Brain microvascular endothelial cell (primary cell): ENCODE measurements around the gene ABHD2.
"Not testable (repeated sequence)": the region's sequence is repeated elsewhere in the genome, so short reads cannot be mapped to it uniquely, and the experiment has no call there.

ENCODE experiments used
- DNase-seq: peaks from one replicate; pipeline ENCODE4 v3.0.0-alpha.2; 2020
- H3K27ac ChIP-seq: fragments of 250-450 bp; sonication (Bioruptor Pico); 2 replicates; pipeline ENCODE4 v1.5.1; 2020; ENCODE audit warnings: mild to moderate bottlenecking, moderate library complexity
- H3K27me3 ChIP-seq: fragments of 250-450 bp; sonication (Bioruptor Pico); replicated peaks from 2 replicates; pipeline ENCODE4 v1.5.1; 2020; ENCODE audit warnings: mild to moderate bottlenecking
- H3K36me3 ChIP-seq: fragments of 250-450 bp; sonication (Bioruptor Pico); replicated peaks from 2 replicates; pipeline ENCODE4 v1.5.1; 2020; ENCODE audit warnings: mild to moderate bottlenecking
- H3K4me3 ChIP-seq: 2 replicates; pipeline ENCODE4 v1.5.1; 2011; ENCODE audit warnings: low read depth, mild to moderate bottlenecking, control low read depth, low read length, moderate library complexity
- CTCF ChIP-seq: IDR thresholded peaks from 2 replicates; pipeline ENCODE4 v1.5.1; 2011; ENCODE audit warnings: low read depth, mild to moderate bottlenecking, moderate library complexity, low read length, control low read depth, inconsistent platforms; ENCODE audit errors: missing control alignments
- in situ Hi-C: cut with HindIII; loops from 2 replicates; pipeline ENCODE4 v1.10.0; 2017; ENCODE audit warnings: low sequenced_read_pairs, low pct_ligation_motif_present

ABHD2 gene

GRCh38 chr15:89077750-89078149 lies 10.5 kb upstream of the ABHD2 start:
- H3K27ac ChIP-seq: no peak overlapping the region
- H3K27me3 ChIP-seq: no peaks in the 10 kb centered on the region
- no peak overlapping the region for H3K4me3 ChIP-seq
- no peaks in the 10 kb centered on the region for H3K36me3 ChIP-seq
- in situ Hi-C loops: no loop called here
- no peak for TF ChIP-seq CTCF
- DNase-seq: no peak

- H3K4me3 ChIP-seq: no peak overlapping the region
- DNase-seq: no peak
- no peak overlapping the region for H3K27ac ChIP-seq
- in situ Hi-C loops: no loop called here
- no peak for TF ChIP-seq CTCF
- no peaks in the 10 kb centered on the region for H3K27me3 ChIP-seq
- no peaks in the 10 kb centered on the region for H3K36me3 ChIP-seq
Measured at GRCh38 chr15:89078851-89079810, 9.1 kb upstream of the ABHD2 start.

DNA sequence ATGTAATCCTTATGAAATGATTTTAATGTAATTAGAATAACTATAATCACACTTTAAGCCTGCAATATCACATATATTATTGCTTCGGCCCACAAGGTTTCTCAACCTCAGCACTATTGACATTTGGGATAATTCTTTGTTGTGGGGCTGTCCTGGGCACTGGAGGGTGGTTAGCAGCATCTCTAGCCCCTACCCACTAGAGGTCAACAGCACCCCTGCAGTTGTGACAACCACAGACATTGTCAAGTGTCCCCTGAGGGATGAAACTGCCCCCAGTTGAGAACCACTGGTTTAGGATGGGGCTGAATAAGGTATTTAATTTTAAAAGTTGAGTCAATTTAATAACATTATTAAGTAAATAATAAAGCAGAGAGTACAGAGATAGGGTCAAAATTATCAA lies 6.4 kb upstream of the ABHD2 start:
- DNase-seq: no peak
- H3K27ac ChIP-seq: no peak overlapping the region
- H3K36me3 ChIP-seq: no peaks in the 10 kb centered on the region
- no peak for TF ChIP-seq CTCF
- H3K27me3 ChIP-seq: no peaks in the 10 kb centered on the region
- H3K4me3 ChIP-seq: no peak overlapping the region
- in situ Hi-C loops: no loop called here

DNA sequence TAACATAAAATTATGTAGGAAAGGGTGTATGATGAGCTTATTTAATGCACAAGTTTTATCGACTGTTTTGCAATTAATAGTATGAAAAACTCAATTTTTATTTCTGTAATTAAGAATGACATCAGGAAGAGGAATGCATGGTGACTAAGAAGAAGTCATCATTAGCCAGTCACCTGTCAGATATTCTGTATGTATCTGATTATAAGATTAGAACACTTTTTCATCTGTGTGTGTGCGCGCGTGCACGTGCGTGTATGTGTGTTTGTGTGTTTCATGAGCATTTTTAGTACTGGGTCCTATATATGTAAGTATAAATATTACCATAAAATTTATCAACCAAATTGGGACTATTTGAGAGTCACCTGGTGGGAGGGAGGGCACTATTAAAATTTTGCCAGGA lies 5.0 kb upstream of the ABHD2 start:
- Histone ChIP-seq H3K27ac (no peak overlapping the region), H3K27me3 (no peaks in the 10 kb centered on the region), H3K36me3 (no peaks in the 10 kb centered on the region), H3K4me3 (no peak overlapping the region)
- TF ChIP-seq CTCF: no peak
- in situ Hi-C loops: no loop called here
- DNase-seq: no peak

GRCh38 chr15:89085289-89085926 lies 2.8 kb upstream of the ABHD2 start:
- no peak for TF ChIP-seq CTCF

DNA sequence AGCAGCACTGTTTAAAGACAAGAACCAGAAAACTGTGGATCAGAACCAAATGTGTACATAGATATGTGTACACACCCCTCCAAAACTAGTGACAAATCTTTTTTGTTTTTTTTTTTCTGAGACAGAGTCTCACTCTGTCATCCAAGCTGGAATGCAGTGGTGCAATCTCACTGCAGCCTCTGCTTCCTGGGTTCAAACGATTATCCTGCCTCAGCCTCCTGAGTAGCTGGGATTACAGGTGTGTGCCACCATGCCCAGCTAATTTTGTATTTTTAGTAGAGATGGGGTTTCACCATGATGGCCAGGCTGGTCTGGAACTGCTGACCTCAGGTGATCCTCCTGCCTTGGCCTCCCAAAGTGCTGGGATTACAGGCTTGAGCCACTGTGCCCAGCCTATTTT lies 2.3 kb upstream of the ABHD2 start:
- in situ Hi-C loops, H3K27me3 ChIP-seq, H3K4me3 ChIP-seq, H3K36me3 ChIP-seq, DNase-seq, H3K27ac ChIP-seq: not testable (repeated sequence)

More at GRCh38 chr15:89085289-89085926, 2.8 kb upstream of the ABHD2 start:
- no peak overlapping the region for H3K4me3 ChIP-seq
- in situ Hi-C loops: no loop called here
- no peaks in the 10 kb centered on the region for H3K27me3 ChIP-seq
- H3K27ac ChIP-seq: no peak overlapping the region
- H3K36me3 ChIP-seq: no peaks in the 10 kb centered on the region
- no peak for DNase-seq

- DNase-seq, H3K27ac ChIP-seq, H3K27me3 ChIP-seq, H3K4me3 ChIP-seq, in situ Hi-C loops, H3K36me3 ChIP-seq: not testable (repeated sequence)
Measured at GRCh38 chr15:89086390-89086789, 1.9 kb upstream of the ABHD2 start.
